LNCAP (cell line): ENCODE measurements around the gene ASCC3.

Experiments used
- TF ChIP-seq, protein P1 (sequence below): fragments of 450-650 bp; IDR thresholded peaks from 2 replicates; pipeline ENCODE4 v1.5.1; 2017; ENCODE audit warnings: mild to moderate bottlenecking

ASCC3 gene

DNA sequence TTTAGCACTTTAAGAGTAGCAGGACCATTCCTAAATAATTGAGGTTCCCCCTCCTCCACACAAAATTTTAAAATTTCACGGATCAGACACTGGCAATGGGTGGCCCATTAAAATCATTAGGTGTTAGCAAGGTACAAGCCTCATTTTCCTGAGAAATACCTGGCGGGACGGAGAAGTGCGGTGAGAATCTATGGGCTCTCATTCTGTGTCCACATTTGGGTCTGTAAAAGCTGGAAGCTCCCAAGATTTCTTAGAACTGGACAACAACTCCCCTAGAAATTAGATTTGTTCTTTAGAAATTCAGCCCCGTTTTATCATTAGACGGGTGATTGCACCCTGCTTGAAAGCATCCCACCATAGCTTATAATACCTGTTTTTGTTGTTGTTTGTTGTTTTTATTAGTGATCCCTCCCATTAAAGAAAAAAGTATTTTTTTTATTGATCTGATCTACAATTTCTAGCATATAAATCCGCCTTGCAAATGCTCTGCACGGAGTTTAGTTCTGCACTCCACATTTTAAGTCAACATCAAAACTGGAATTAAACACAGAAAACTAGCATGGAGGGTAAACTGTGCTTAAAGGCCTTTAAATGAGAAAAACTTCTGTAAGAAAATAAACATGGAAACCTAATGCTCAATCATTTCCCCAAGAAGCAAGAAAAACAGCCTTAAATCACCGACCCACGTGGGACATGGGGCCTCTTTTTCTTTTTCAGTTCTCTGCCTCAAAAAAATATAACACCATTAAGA is 422.1 kb downstream of the ASCC3 start:
- TF ChIP-seq, protein P1, sequence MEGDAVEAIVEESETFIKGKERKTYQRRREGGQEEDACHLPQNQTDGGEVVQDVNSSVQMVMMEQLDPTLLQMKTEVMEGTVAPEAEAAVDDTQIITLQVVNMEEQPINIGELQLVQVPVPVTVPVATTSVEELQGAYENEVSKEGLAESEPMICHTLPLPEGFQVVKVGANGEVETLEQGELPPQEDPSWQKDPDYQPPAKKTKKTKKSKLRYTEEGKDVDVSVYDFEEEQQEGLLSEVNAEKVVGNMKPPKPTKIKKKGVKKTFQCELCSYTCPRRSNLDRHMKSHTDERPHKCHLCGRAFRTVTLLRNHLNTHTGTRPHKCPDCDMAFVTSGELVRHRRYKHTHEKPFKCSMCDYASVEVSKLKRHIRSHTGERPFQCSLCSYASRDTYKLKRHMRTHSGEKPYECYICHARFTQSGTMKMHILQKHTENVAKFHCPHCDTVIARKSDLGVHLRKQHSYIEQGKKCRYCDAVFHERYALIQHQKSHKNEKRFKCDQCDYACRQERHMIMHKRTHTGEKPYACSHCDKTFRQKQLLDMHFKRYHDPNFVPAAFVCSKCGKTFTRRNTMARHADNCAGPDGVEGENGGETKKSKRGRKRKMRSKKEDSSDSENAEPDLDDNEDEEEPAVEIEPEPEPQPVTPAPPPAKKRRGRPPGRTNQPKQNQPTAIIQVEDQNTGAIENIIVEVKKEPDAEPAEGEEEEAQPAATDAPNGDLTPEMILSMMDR = no peak
